SK-N-SH (cell line): ENCODE measurements around the gene SLCO2A1. TPM values are rescaled to one million over a fixed set of nuclear protein-coding genes. Genes with fewer than 3 reads are reported as not detected.

ENCODE experiments used
- CTCF ChIA-PET: fragments of 300-600, 350-600 bp; formaldehyde crosslinking; extraction: SDS; loops from one replicate; lab custom pipeline; 2021; lab: Yijun Ruan, JAX
- POLR2A ChIA-PET: fragments of 350-600 bp; sonication (Branson Sonifier 250); formaldehyde crosslinking; extraction: SDS; loops from one replicate; lab custom pipeline; 2020; ENCODE audit warnings: antibody characterized with exemption, inconsistent platforms; lab: Yijun Ruan, JAX
- DNase-seq: peaks from one replicate; pipeline ENCODE4 v3.0.0; 2012
- H2AFZ ChIP-seq: fragments of 200-600 bp; sonication (generic); 2 replicates; pipeline ENCODE4 v1.8.1; 2016; ENCODE audit warnings: antibody characterized with exemption, mild to moderate bottlenecking, low read depth
- H3F3A ChIP-seq: fragments of 200-600 bp; sonication (generic); replicated peaks from 2 replicates; pipeline ENCODE3; 2016; ENCODE audit warnings: antibody characterized with exemption, mild to moderate bottlenecking; ENCODE audit not compliant: insufficient read depth
- H3K27ac ChIP-seq, 2 experiments: fragments of 200-500 bp in 1 of 2; fragments of 200-600 bp in 1 of 2; sonication (Bioruptor generic) in 1 of 2; sonication (generic), shearing (Covaris generic) in 1 of 2; 2 replicates each; pipeline versions ENCODE4 v1.5.1 to v1.6.1; 2014 to 2016; ENCODE audit warnings: low read depth in 2 of 2, inconsistent platforms in 1 of 2, low read length in 1 of 2, mild to moderate bottlenecking in 1 of 2, mixed read lengths in 1 of 2
- H3K27me3 ChIP-seq: fragments of 200-600 bp; sonication (generic), shearing (Covaris generic); 2 replicates; pipeline ENCODE4 v1.6.1; 2016; ENCODE audit warnings: mixed run types; ENCODE audit not compliant: insufficient read depth
- H3K36me3 ChIP-seq, 2 experiments: fragments of 200-500 bp in 1 of 2; fragments of 200-600 bp in 1 of 2; sonication (Bioruptor generic) in 1 of 2; sonication (generic) in 1 of 2; replicated peaks in 1 of 2; 2 replicates each; pipeline versions ENCODE3 to v1.5.1; 2014 to 2016; ENCODE audit warnings: low read length in 1 of 2, mild to moderate bottlenecking in 1 of 2; ENCODE audit not compliant: insufficient read depth in 2 of 2, control insufficient read depth in 1 of 2
- H3K4me1 ChIP-seq, 2 experiments: fragments of 200-500 bp in 1 of 2; fragments of 200-600 bp in 1 of 2; sonication (Bioruptor generic) in 1 of 2; sonication (generic), shearing (Covaris generic) in 1 of 2; 2 replicates each; pipeline versions ENCODE4 v1.5.1 to v1.6.1; 2014 to 2016; ENCODE audit warnings: low read depth in 1 of 2, low read length in 1 of 2, mixed run types in 1 of 2; ENCODE audit not compliant: insufficient read depth in 2 of 2, control insufficient read depth in 1 of 2
- H3K4me2 ChIP-seq: fragments of 200-600 bp; sonication (generic), shearing (Covaris generic); 2 replicates; pipeline ENCODE4 v1.6.1; 2017; ENCODE audit warnings: mixed run types
- H3K4me3 ChIP-seq, 2 experiments: fragments of 200-500 bp in 1 of 2; fragments of 200-600 bp in 1 of 2; sonication (Bioruptor generic) in 1 of 2; sonication (generic), shearing (Covaris generic) in 1 of 2; 2 replicates each; pipeline versions ENCODE4 v1.5.1 to v1.8.1; 2014 to 2016; ENCODE audit warnings: low read depth in 2 of 2, inconsistent platforms in 1 of 2, low read length in 1 of 2, mild to moderate bottlenecking in 1 of 2, mixed read lengths in 1 of 2, moderate library complexity in 1 of 2
- H3K79me2 ChIP-seq: fragments of 200-600 bp; sonication (generic); 2 replicates; pipeline ENCODE4 v1.8.1; 2017; ENCODE audit warnings: mild to moderate bottlenecking; ENCODE audit not compliant: insufficient read depth
- H3K9ac ChIP-seq: fragments of 200-600 bp; sonication (generic); 2 replicates; pipeline ENCODE4 v1.6.1; 2017; ENCODE audit warnings: mixed run types
- H3K9me2 ChIP-seq: fragments of 200-600 bp; sonication (generic); 2 replicates; pipeline ENCODE4 v1.6.1; 2017; ENCODE audit warnings: mixed run types
- H3K9me3 ChIP-seq: fragments of 200-600 bp; sonication (generic); 2 replicates; pipeline ENCODE4 v1.6.1; 2017; ENCODE audit warnings: mixed run types, mild to moderate bottlenecking, moderate library complexity
- H4K20me1 ChIP-seq: fragments of 200-600 bp; sonication (generic); 2 replicates; pipeline ENCODE4 v1.6.1; 2017; ENCODE audit warnings: mild to moderate bottlenecking, mixed run types; ENCODE audit not compliant: insufficient read depth
- CHD2 ChIP-seq: fragments of 150-350 bp; IDR thresholded peaks from 2 replicates; pipeline ENCODE4 v1.6.1; 2018; ENCODE audit warnings: low read length; ENCODE audit not compliant: partially characterized antibody
- CTCF ChIP-seq: fragments of 200-600 bp; sonication (generic); IDR thresholded peaks from 2 replicates; pipeline ENCODE4 v1.6.1; 2017; ENCODE audit warnings: antibody characterized with exemption, mild to moderate bottlenecking, moderate library complexity
- EP300 ChIP-seq, 2 experiments: IDR thresholded peaks; 2 replicates each; pipeline versions ENCODE4 v1.4.0 to v1.6.1; 2012; ENCODE audit warnings: borderline replicate concordance in 1 of 2, low read depth in 1 of 2, low read length in 1 of 2
- FOXJ3 ChIP-seq: sonication (generic); formaldehyde crosslinking; IDR thresholded peaks from 2 replicates; pipeline ENCODE4 v1.5.1; 2020; ENCODE audit warnings: mild to moderate bottlenecking, missing genetic modification reagents
- MXI1 ChIP-seq: IDR thresholded peaks from 2 replicates; pipeline ENCODE4 v1.6.1; 2012; ENCODE audit warnings: mild to moderate bottlenecking, low read depth, low read length, improper control_type of control experiment
- NFIC ChIP-seq: IDR thresholded peaks from 2 replicates; pipeline ENCODE4 v1.4.0; 2012; ENCODE audit warnings: borderline replicate concordance
- NRF1 ChIP-seq: IDR thresholded peaks from 2 replicates; pipeline ENCODE4 v1.6.1; 2012; ENCODE audit warnings: low read depth, mild to moderate bottlenecking, low read length
- PBX3 ChIP-seq: IDR thresholded peaks from 2 replicates; pipeline ENCODE4; 2012
- RAD21 ChIP-seq: IDR thresholded peaks from 2 replicates; pipeline ENCODE4 v1.6.1; 2012; ENCODE audit warnings: mild to moderate bottlenecking, low read length
- RCOR1 ChIP-seq: fragments of 150-350 bp; IDR thresholded peaks from 2 replicates; pipeline ENCODE4 v1.6.1; 2017; ENCODE audit warnings: antibody characterized with exemption, low read length
- RFX5 ChIP-seq: IDR thresholded peaks from 2 replicates; pipeline ENCODE4 v1.6.1; 2012; ENCODE audit warnings: mild to moderate bottlenecking, improper control_type of control experiment, low read length
- TCF12 ChIP-seq: IDR thresholded peaks from 2 replicates; pipeline ENCODE4 v1.4.0; 2012
- USF2 ChIP-seq: fragments of 150-350 bp; IDR thresholded peaks from 2 replicates; pipeline ENCODE4 v1.6.1; 2017; ENCODE audit warnings: antibody characterized with exemption, low read length, low read depth, borderline replicate concordance
- YY1 ChIP-seq: IDR thresholded peaks from 2 replicates; pipeline ENCODE4 v1.4.0; 2012; ENCODE audit warnings: low read depth, mild to moderate bottlenecking
- WGBS: methylation state at CpG from one replicate; pipeline ENCODE4 v1.1.6; 2017; ENCODE audit warnings: low lambda C conversion rate; 5-methylcytosine and 5-hydroxymethylcytosine counted together
- polyA plus RNA-seq, 3 experiments: library from polyadenylated mRNA; depleted of rRNA; stranded (reverse); fragments of >200 nt; gene quantifications; 2 replicates each; pipeline ENCODE4 v1.2.3, GENCODE V29; 2012

The SLCO2A1 gene
- polyA plus RNA-seq, 1 of the 3 experiments (the other 2 are of a cell fraction) = 9.3 TPM

- TF ChIP-seq USF2 = no peak
- no peak for TF ChIP-seq FOXJ3 (CRISPR knock-in tag)
- no peak for TF ChIP-seq YY1
- 48% methylated on average over 6 of the region's 6 CpGs for WGBS
- Histone ChIP-seq H3K4me3 (no peak overlapping the region; a peak in 1 of 4 replicates), H3K36me3 (no peaks in the 10 kb centered on the region), H3K27me3 (0 out of 2 replicates have a peak, but pooled peaks cover 6% of the 10 kb centered on the region), H3K4me2 (no peak overlapping the region), H3K9me2 (no peaks in the 10 kb centered on the region), H3K9ac (no peak overlapping the region), H4K20me1 (no peaks in the 10 kb centered on the region), H3K27ac (peak overlapping the region in 1 of 2 experiments; percentile 62; a peak in 2 of 4 replicates), H3K9me3 (0 out of 2 replicates have a peak, but pooled peaks cover 4% of the 10 kb centered on the region), H3K4me1 (peaks cover 0 to 24% of the 10 kb centered on the region in 2 experiments; a peak in 2 of 4 replicates), H3F3A (no peaks in the 10 kb centered on the region), H3K79me2 (no peaks in the 10 kb centered on the region), H2AFZ (no peak overlapping the region)
- POLR2A ChIA-PET = no interaction called here
- CTCF ChIA-PET = interaction anchor here (1.7 to 3.8 kb wide), 2 partner anchors 27 to 256 kb away, joined by 7 to 23 read pairs; no protein-coding TSS in a partner anchor
- peak; percentile 67 for DNase-seq
Observed at GRCh38 chr3:133956353-133956752, 73.4 kb downstream of the SLCO2A1 start.

GRCh38 chr3:133955892-133956291 lies 73.8 kb downstream of the SLCO2A1 start:
- Histone ChIP-seq H3K27me3 (0 out of 2 replicates have a peak, but pooled peaks cover 10% of the 10 kb centered on the region), H3K4me2 (no peak overlapping the region), H3K79me2 (no peaks in the 10 kb centered on the region), H3K4me1 (peaks cover 0 to 24% of the 10 kb centered on the region in 2 experiments; a peak in 2 of 4 replicates), H3F3A (no peaks in the 10 kb centered on the region), H3K9me2 (no peaks in the 10 kb centered on the region), H3K27ac (peak overlapping the region in 1 of 2 experiments; percentile 62; a peak in 2 of 4 replicates), H2AFZ (no peak overlapping the region), H3K9me3 (0 out of 2 replicates have a peak, but pooled peaks cover 4% of the 10 kb centered on the region), H3K4me3 (no peak overlapping the region; a peak in 1 of 4 replicates), H4K20me1 (no peaks in the 10 kb centered on the region), H3K36me3 (no peaks in the 10 kb centered on the region), H3K9ac (no peak overlapping the region)
- DNase-seq = peak; percentile 89
- ChIA-PET POLR2A (no interaction called here), CTCF (interaction anchor here (1.7 to 3.8 kb wide), 2 partner anchors 27 to 256 kb away, joined by 7 to 23 read pairs; no protein-coding TSS in a partner anchor)
- TF ChIP-seq FOXJ3 (CRISPR knock-in tag) = peak; percentile 54; the same call in 1 of the 2 replicates
- TF ChIP-seq RAD21 = peak; percentile 24; the same call in 1 of the 2 replicates
- no peak for TF ChIP-seq CTCF
- TF ChIP-seq MXI1 = no peak
- 0 out of 2 replicates have a peak, but pooled peaks have one; percentile 55 for TF ChIP-seq NFIC
- no peak for TF ChIP-seq NRF1
- TF ChIP-seq EP300 (IDR thresholded peaks at IDR 0.05; ENCODE audit: borderline replicate concordance in 1 of 2, low read depth in 1 of 2, low read length in 1 of 2) = peak in 1 of 2 experiments; percentile 70; a peak in 1 of 4 replicates
- peak; percentile 37; the same call in 1 of the 2 replicates for TF ChIP-seq RCOR1
- peak; percentile 61 for TF ChIP-seq CHD2
- peak; percentile 93 for TF ChIP-seq RFX5
- TF ChIP-seq PBX3 = no peak
- TF ChIP-seq TCF12 = peak; percentile 54; the same call in 1 of the 2 replicates
- WGBS = 53% methylated on average over 10 of the region's 10 CpGs
